ENCODE measurements around the gene PYGB.

Gene PYGB

GRCh38 chr20:25205277-25206062 is 42.4 kb upstream of the PYGB start:
- TF ChIP-seq CTCF (conservative IDR thresholded peaks at IDR 0.05): no peak

GRCh38 chr20:25206063-25206403 is 41.9 kb upstream of the PYGB start:
- no peak overlapping the region for H3K27ac ChIP-seq
- no peak for TF ChIP-seq CTCF (conservative IDR thresholded peaks at IDR 0.05)

More at GRCh38 chr20:25205277-25206062, 42.4 kb upstream of the PYGB start:
- no peak overlapping the region for H3K27ac ChIP-seq

- no peak for TF ChIP-seq CTCF (conservative IDR thresholded peaks at IDR 0.05)
- H3K27ac ChIP-seq: no peak overlapping the region
These were observed 41.3 kb upstream of the PYGB start for GRCh38 chr20:25206548-25206947.

GRCh38 chr20:25207149-25207959 is 40.5 kb upstream of the PYGB start:
- TF ChIP-seq CTCF (conservative IDR thresholded peaks at IDR 0.05): no peak
- no peak overlapping the region for H3K27ac ChIP-seq

- no peak overlapping the region for H3K27ac ChIP-seq
These were observed 39.8 kb upstream of the PYGB start for GRCh38 chr20:25207960-25208534.

GRCh38 chr20:25209400-25209799 is 38.5 kb upstream of the PYGB start:
- no peak overlapping the region for H3K27ac ChIP-seq
- no peak for TF ChIP-seq CTCF (conservative IDR thresholded peaks at IDR 0.05)

More at GRCh38 chr20:25207960-25208534, 39.8 kb upstream of the PYGB start:
- TF ChIP-seq CTCF (conservative IDR thresholded peaks at IDR 0.05): no peak

GRCh38 chr20:25209911-25210310 is 38.0 kb upstream of the PYGB start:
- no peak for TF ChIP-seq CTCF (conservative IDR thresholded peaks at IDR 0.05)
- H3K27ac ChIP-seq: no peak overlapping the region

All from VCaP (cell line).